Activated CD4-positive, alpha-beta T cell treated with anti-CD3 and anti-CD28 coated beads for 1 hour (primary cell): Measurements from ENCODE around the gene LIFR.
"Not testable (repeated sequence)": the region's sequence is repeated elsewhere in the genome, so short reads cannot be mapped to it uniquely, and the experiment has no call there.

Source experiments
- DNase-seq: peaks from one replicate; pipeline ENCODE4 v3.0.0-alpha.2; 2020

LIFR gene

GRCh38 chr5:38556599-38557307 lies at the start of gene LIFR:
TSS of gene LIFR (minus strand) at chr5:38556646. CDS start at chr5:38530647, 25,999 bp downstream.
- DNase-seq, result peak; percentile 20

GRCh38 chr5:38605610-38606009 lies 49.2 kb upstream of the LIFR start:
- DNase-seq, result no peak

- DNase-seq, result no peak
These were observed 47.2 kb upstream of the LIFR start for GRCh38 chr5:38603691-38604090.

- DNase-seq, result no peak
These were observed 46.2 kb upstream of the LIFR start for GRCh38 chr5:38602641-38603040.

- DNase-seq, result no peak
These were observed 45.4 kb upstream of the LIFR start for GRCh38 chr5:38601863-38602298.

- no peak for DNase-seq
These were observed 44.9 kb upstream of the LIFR start for GRCh38 chr5:38601133-38601862.

GRCh38 chr5:38600329-38601045 lies 44.0 kb upstream of the LIFR start:
- DNase-seq, result no peak

GRCh38 chr5:38599751-38600150 lies 43.3 kb upstream of the LIFR start:
- DNase-seq, result not testable (repeated sequence)

- no peak for DNase-seq
These were observed 42.7 kb upstream of the LIFR start for GRCh38 chr5:38598994-38599617.

GRCh38 chr5:38598296-38598993 lies 42.0 kb upstream of the LIFR start:
- no peak for DNase-seq

GRCh38 chr5:38596981-38597380 lies 40.5 kb upstream of the LIFR start:
- DNase-seq, result no peak

- no peak for DNase-seq
These were observed 38.8 kb upstream of the LIFR start for GRCh38 chr5:38595132-38595745.

- no peak for DNase-seq
These were observed 37.5 kb upstream of the LIFR start for GRCh38 chr5:38593959-38594358.

- no peak for DNase-seq
These were observed 35.0 kb upstream of the LIFR start for GRCh38 chr5:38591523-38591849.

GRCh38 chr5:38590838-38591522 lies 34.5 kb upstream of the LIFR start:
- DNase-seq, result no peak

- no peak for DNase-seq
These were observed 33.2 kb upstream of the LIFR start for GRCh38 chr5:38589629-38590028.

GRCh38 chr5:38585816-38586215 lies 29.4 kb upstream of the LIFR start:
- no peak for DNase-seq

GRCh38 chr5:38583500-38583899 lies 27.1 kb upstream of the LIFR start:
- DNase-seq, result no peak

GRCh38 chr5:38582975-38583319 lies 26.5 kb upstream of the LIFR start:
- DNase-seq, result no peak

GRCh38 chr5:38582293-38582974 lies 26.0 kb upstream of the LIFR start:
- no peak for DNase-seq

GRCh38 chr5:38581597-38581996 lies 25.2 kb upstream of the LIFR start:
- no peak for DNase-seq
